Renal cortical epithelial cell (primary cell): ENCODE measurements around the gene TMEM144. TPM values are rescaled to one million over a fixed set of nuclear protein-coding genes. Genes with fewer than 3 reads are reported as not detected.

Source experiments
- DNase-seq: peaks from one replicate; pipeline ENCODE4 v3.0.0-alpha.2; 2011; ENCODE audit warnings: low read depth
- total RNA-seq: library from RNA; depleted of rRNA; stranded (reverse); fragments of >200 nt; gene quantifications from 2 replicates; pipeline ENCODE4 v1.2.3, GENCODE V29; 2014

TMEM144 gene
- total RNA-seq, 1 donor from 2014 or later: 8.5 TPM

DNA sequence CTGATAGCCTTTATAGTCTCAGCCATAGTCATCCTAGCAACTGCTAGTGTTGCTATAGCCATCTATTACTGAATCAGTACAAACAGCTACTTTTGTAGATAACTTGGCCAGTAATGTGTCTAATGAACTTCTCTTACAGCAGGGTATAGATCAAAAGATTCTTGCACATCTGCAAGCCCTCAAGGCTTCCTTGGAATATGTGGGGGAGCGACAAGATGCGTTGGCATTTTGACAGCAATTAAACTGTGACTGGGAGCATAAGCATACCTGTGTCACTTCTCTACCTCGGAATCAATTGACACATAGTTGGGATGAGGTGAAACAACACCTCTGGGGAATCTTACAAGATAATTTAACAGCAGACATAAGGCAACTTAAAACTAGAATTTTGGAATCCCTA, 87.6 kb downstream of the TMEM144 start:
- no peak for DNase-seq

DNA sequence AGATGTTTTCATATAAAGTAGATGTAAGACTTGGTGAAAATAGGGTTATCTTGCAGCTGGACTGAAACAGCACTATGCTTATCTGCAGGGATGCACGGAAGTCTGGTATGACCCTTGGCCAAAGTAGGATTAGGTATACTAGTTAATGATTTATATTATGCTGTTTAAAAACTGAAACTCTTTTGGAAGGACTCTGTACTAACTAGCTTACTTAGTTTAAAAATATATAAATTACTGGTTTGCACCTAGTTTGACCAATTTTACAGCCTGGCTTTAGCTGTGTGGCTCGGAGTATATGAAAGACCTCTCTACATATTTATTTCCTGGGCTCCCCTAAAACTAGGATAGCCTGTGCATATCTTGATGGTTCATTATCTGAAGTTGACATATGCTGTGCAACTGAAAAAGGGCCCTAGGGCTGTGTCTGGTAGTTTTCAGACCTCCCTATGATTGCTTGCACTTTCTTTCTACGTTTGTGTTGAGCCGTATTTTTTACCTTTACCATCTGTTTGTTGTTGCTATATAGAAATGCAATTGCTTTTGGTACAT, 89.2 kb downstream of the TMEM144 start:
- peak; percentile 40 for DNase-seq

DNA sequence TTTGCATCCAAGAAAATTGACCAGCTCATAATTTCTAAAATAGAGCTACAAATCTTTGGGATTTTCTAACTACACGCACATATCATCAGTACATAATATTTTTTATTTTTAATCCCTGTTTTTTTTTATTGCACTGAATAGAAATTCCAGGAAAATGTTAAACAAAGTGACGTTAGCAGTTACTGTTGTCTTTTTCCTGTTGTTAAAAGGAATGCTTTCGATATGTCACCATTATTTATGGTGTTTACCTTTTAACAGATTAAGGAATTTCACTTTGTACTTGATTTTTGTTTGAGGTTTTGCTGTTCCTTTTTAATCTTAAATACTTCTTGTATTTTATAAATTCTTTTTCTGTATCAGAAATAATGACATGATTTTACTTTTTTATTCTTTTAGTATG, 89.7 kb downstream of the TMEM144 start:
- DNase-seq: no peak

DNA sequence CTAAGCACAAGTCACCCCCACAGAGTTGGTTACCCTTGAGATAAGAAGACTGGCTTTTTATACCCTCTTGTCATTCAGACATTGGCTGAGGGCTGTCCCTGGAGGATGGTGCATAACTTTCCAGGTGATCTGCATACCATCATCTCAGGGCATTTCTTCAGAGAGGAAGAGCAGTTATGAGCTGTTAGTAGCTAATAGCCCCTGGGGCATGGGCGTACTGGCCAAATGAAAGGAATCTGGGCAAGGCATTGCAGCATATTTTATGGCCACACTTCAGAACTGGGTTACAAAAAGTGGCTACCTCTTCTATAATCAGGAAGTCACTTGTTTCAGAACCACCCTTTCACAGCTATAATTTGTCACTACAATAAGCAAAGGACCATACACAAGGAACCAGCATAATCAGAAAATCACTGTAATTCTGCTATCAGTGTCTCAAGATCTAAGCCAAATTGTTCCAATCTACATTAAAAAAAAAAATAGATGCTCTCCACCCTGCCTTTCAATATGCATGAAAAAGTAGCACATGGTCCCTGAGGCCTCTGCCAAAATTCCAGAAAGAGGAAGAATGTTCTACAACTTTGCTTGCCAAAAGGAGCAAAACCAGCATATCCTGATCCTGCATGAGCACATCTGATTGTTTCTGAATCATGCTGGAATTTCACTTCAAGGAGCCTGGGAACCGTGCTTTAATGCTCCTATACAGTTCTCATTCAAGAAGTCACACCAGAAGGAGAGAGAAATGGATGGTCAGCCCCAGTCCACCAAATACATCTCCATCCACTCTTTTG, 92.0 kb downstream of the TMEM144 start:
- DNase-seq: peak; percentile 39

DNA sequence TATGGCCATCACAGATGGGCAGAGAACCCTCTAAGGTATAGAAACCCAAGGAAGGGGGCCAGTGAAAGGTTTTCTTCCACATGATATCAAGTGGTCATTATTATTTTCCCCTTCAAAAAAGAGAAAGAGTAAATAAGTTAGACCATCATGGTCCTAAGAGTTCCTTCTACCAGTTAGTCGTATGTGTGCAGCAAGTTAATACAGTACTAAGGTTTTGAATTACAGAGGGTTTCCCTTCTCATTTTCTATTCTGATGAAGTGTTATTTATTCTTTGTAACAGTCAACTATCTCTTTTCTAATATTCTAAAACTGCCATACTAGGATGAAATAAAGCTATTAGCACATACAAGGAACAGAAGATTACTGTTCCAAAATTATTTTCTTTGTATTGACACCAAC, 94.4 kb downstream of the TMEM144 start:
- no peak for DNase-seq

Other genes starting within 250 kb of the TMEM144 start
- 2.8 and 4.4 TPM in 2 replicates for gene GASK1B, start 37.5 kb upstream of the TMEM144 start, total RNA-seq